Measurements from ENCODE around the gene CBX3.

DNA sequence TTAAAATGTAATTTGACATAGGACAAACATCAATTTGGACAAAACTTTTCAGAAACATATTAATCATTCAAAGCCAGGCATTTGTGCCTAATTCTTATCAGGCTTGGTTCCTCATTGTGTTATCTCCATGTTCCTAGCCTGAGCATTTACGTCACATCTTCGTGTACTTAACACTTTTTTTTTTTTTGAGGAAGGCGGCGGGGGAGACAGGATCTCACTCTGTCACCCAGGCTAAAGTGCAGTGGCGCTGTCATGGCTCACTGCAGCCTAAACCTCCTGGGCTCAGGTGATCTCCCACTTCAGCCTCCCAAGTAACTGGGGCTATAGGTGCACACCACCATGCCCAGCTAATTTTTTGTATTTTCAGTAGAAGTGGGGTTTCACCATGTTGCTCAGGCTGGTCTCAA, 20.8 kb upstream of the CBX3 start:
- TF ChIP-seq GATA2 (IDR thresholded peaks at IDR 0.05; ENCODE audit: low read depth, low read length) (no peak), GATA3 (IDR thresholded peaks at IDR 0.05; ENCODE audit: low read depth, low read length) (no peak)

All from SH-SY5Y (cell line).